ENCODE measurements around the gene TGFBR3.

TGFBR3 gene

GRCh38 chr1:91761295-91761721, 124.6 kb downstream of the TGFBR3 start:
- POLR2A ChIA-PET: no interaction called here

DNA sequence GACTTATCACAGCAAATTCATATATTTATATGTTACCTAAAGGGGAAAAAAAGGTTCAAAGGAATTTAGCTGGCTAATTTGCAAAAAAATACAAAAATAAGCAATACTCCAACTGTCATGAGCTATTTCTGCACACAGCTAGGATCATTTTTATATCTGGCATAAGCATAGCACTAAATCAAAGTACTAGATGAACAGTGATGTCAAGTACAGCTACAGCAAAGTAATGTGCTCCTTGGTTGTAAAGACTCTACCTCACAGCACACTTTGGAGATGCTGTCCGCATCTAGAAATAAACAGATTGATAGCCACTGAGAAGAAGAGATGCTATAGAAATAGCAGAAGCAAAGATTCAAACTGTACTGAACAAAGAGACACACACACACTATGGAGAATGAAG, 125.4 kb downstream of the TGFBR3 start:
- POLR2A ChIA-PET: no interaction called here
- Histone ChIP-seq H3K27ac (ENCODE audit: extremely low read depth, low read depth, low read length) (no peak overlapping the region), H3K4me3 (ENCODE audit: low read depth, low read length) (no peak overlapping the region), H3K9me3 (ENCODE audit: control insufficient read depth, insufficient read depth, low read depth, low read length) (no peaks in the 10 kb centered on the region), H3K36me3 (ENCODE audit: control insufficient read depth in 2 of 2, insufficient read depth in 1 of 2, low read length in 2 of 2) (no peaks in the 10 kb centered on the region), H3K4me1 (ENCODE audit: control insufficient read depth, insufficient read depth, low read length) (no peaks in the 10 kb centered on the region)
- CTCF ChIA-PET: no interaction called here
- TF ChIP-seq ZNF677 (tag by site-specific recombination; IDR thresholded peaks at IDR 0.05) (no peak), ZNF529 (tag by site-specific recombination; IDR thresholded peaks at IDR 0.05; ENCODE audit: insufficient replicate concordance) (no peak)
- TF ChIP-seq, protein P1, sequence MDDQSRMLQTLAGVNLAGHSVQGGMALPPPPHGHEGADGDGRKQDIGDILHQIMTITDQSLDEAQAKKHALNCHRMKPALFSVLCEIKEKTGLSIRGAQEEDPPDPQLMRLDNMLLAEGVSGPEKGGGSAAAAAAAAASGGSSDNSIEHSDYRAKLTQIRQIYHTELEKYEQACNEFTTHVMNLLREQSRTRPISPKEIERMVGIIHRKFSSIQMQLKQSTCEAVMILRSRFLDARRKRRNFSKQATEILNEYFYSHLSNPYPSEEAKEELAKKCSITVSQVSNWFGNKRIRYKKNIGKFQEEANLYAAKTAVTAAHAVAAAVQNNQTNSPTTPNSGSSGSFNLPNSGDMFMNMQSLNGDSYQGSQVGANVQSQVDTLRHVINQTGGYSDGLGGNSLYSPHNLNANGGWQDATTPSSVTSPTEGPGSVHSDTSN (CRISPR knock-in tag; IDR thresholded peaks at IDR 0.05): no peak

More at GRCh38 chr1:91761295-91761721, 124.6 kb downstream of the TGFBR3 start:
- no peak for TF ChIP-seq ZNF416 (tag by site-specific recombination; IDR thresholded peaks at IDR 0.05)
- no peak for TF ChIP-seq ZNF514 (tag by site-specific recombination; IDR thresholded peaks at IDR 0.05)
- no peak for TF ChIP-seq ZFP69B (tag by site-specific recombination; IDR thresholded peaks at IDR 0.05)
- no peak for TF ChIP-seq ZSCAN30 (tag by site-specific recombination; IDR thresholded peaks at IDR 0.05)
- TF ChIP-seq, protein P1 (CRISPR knock-in tag; IDR thresholded peaks at IDR 0.05): no peak
- no peak for TF ChIP-seq ZNF114 (tag by site-specific recombination; IDR thresholded peaks at IDR 0.05)
- no peak for TF ChIP-seq ZNF394 (tag by site-specific recombination; IDR thresholded peaks at IDR 0.05; ENCODE audit: borderline replicate concordance)
- TF ChIP-seq ZNF623 (tag by site-specific recombination; IDR thresholded peaks at IDR 0.05): no peak
- TF ChIP-seq ZNF426 (tag by site-specific recombination; IDR thresholded peaks at IDR 0.05): no peak
- TF ChIP-seq ZNF366 (tag by site-specific recombination; conservative IDR thresholded peaks at IDR 0.05): no peak
- TF ChIP-seq MYNN (tag by site-specific recombination; IDR thresholded peaks at IDR 0.05; ENCODE audit: borderline replicate concordance): no peak
- Histone ChIP-seq H3K27ac (ENCODE audit: extremely low read depth, low read depth, low read length) (no peak overlapping the region), H3K4me1 (ENCODE audit: control insufficient read depth, insufficient read depth, low read length) (no peaks in the 10 kb centered on the region), H3K4me3 (ENCODE audit: low read depth, low read length) (no peak overlapping the region), H3K36me3 (ENCODE audit: control insufficient read depth in 2 of 2, insufficient read depth in 1 of 2, low read length in 2 of 2) (no peaks in the 10 kb centered on the region), H3K9me3 (ENCODE audit: control insufficient read depth, insufficient read depth, low read depth, low read length) (no peaks in the 10 kb centered on the region)
- CTCF ChIA-PET: interaction anchor here (0.6 kb wide), 2 partner anchors 13 to 75 kb away, joined by 4 to 5 read pairs; no protein-coding TSS in a partner anchor

- H3K4me1 ChIP-seq (ENCODE audit: control insufficient read depth, insufficient read depth, low read length): no peaks in the 10 kb centered on the region
- no peak overlapping the region for H3K4me3 ChIP-seq (ENCODE audit: low read depth, low read length)
- H3K9me3 ChIP-seq (ENCODE audit: control insufficient read depth, insufficient read depth, low read depth, low read length): no peaks in the 10 kb centered on the region
- ChIA-PET POLR2A (no interaction called here), CTCF (no interaction called here)
- TF ChIP-seq, protein P2, sequence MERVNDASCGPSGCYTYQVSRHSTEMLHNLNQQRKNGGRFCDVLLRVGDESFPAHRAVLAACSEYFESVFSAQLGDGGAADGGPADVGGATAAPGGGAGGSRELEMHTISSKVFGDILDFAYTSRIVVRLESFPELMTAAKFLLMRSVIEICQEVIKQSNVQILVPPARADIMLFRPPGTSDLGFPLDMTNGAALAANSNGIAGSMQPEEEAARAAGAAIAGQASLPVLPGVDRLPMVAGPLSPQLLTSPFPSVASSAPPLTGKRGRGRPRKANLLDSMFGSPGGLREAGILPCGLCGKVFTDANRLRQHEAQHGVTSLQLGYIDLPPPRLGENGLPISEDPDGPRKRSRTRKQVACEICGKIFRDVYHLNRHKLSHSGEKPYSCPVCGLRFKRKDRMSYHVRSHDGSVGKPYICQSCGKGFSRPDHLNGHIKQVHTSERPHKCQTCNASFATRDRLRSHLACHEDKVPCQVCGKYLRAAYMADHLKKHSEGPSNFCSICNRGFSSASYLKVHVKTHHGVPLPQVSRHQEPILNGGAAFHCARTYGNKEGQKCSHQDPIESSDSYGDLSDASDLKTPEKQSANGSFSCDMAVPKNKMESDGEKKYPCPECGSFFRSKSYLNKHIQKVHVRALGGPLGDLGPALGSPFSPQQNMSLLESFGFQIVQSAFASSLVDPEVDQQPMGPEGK (tag by site-specific recombination; IDR thresholded peaks at IDR 0.05): no peak
- TF ChIP-seq ZNF354C (tag by site-specific recombination; IDR thresholded peaks at IDR 0.05; ENCODE audit: borderline replicate concordance, low read depth): no peak
- TF ChIP-seq ZNF175 (tag by site-specific recombination; IDR thresholded peaks at IDR 0.05): no peak
- TF ChIP-seq ZSCAN30 (tag by site-specific recombination; IDR thresholded peaks at IDR 0.05): no peak
- no peak for TF ChIP-seq ZSCAN23 (tag by site-specific recombination; IDR thresholded peaks at IDR 0.05)
- no peak for TF ChIP-seq MEIS1 (CRISPR knock-in tag; IDR thresholded peaks at IDR 0.05; ENCODE audit: borderline replicate concordance)
- no peak for TF ChIP-seq PRDM10 (tag by site-specific recombination; IDR thresholded peaks at IDR 0.05)
- TF ChIP-seq, protein P3, sequence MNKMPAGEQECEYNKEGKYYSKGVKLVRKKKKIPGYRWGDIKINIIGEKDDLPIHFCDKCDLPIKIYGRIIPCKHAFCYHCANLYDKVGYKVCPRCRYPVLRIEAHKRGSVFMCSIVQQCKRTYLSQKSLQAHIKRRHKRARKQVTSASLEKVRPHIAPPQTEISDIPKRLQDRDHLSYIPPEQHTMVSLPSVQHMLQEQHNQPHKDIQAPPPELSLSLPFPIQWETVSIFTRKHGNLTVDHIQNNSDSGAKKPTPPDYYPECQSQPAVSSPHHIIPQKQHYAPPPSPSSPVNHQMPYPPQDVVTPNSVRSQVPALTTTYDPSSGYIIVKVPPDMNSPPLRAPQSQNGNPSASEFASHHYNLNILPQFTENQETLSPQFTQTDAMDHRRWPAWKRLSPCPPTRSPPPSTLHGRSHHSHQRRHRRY (tag by site-specific recombination; IDR thresholded peaks at IDR 0.05): no peak
- no peak for TF ChIP-seq ZNF184 (tag by site-specific recombination; IDR thresholded peaks at IDR 0.05)
- TF ChIP-seq ZFP69B (tag by site-specific recombination; IDR thresholded peaks at IDR 0.05): no peak
- no peak for TF ChIP-seq ZBTB20 (tag by site-specific recombination; IDR thresholded peaks at IDR 0.05)
- H3K27ac ChIP-seq (ENCODE audit: extremely low read depth, low read depth, low read length): no peak overlapping the region
- no peaks in the 10 kb centered on the region for H3K36me3 ChIP-seq (ENCODE audit: control insufficient read depth in 2 of 2, insufficient read depth in 1 of 2, low read length in 2 of 2)
Measured at GRCh38 chr1:91759076-91759475, 126.9 kb downstream of the TGFBR3 start.
